BLaER1 treated with 17β-estradiol and CSF1 and Interleukin-3, amounts not matched to agents 10 nM and 100 nM (cell line): ENCODE data around the gene L3MBTL1.

Experiments used
- H3K27ac ChIP-seq, 11 experiments: shearing (Covaris generic); formaldehyde crosslinking; 2 replicates each; pipeline ENCODE4 v1.8.1; 2022
- H3K27me3 ChIP-seq, 11 experiments: shearing (Covaris generic); formaldehyde crosslinking; 2 replicates each; pipeline ENCODE4 v1.8.1; 2022
- H3K36me3 ChIP-seq, 11 experiments: shearing (Covaris generic); formaldehyde crosslinking; 2 replicates each; pipeline ENCODE4 v1.8.1; 2022
- H3K4me1 ChIP-seq, 10 experiments: shearing (Covaris generic); formaldehyde crosslinking; 2 replicates each; pipeline ENCODE4 v1.8.1; 2022
- H3K4me2 ChIP-seq, 11 experiments: shearing (Covaris generic); formaldehyde crosslinking; 2 replicates each; pipeline ENCODE4 v1.8.1; 2022
- H3K4me3 ChIP-seq, 10 experiments: shearing (Covaris generic); formaldehyde crosslinking; 2 replicates each; pipeline ENCODE4 v1.8.1; 2022
- H3K9ac ChIP-seq, 11 experiments: shearing (Covaris generic); formaldehyde crosslinking; 2 replicates each; pipeline ENCODE4 v1.8.1; 2022
- H3K9me3 ChIP-seq, 11 experiments: shearing (Covaris generic); formaldehyde crosslinking; replicated peaks in 1 of 11; 2 replicates each; pipeline ENCODE4 v1.8.1; 2022
- H4K20me1 ChIP-seq, 11 experiments: shearing (Covaris generic); formaldehyde crosslinking; 2 replicates each; pipeline ENCODE4 v1.8.1; 2022
- Cebpa-rat ChIP-seq, 11 experiments: shearing (Covaris generic); IDR thresholded peaks; 2 replicates each; pipeline ENCODE4 v1.8.1; 2022

Gene L3MBTL1

DNA sequence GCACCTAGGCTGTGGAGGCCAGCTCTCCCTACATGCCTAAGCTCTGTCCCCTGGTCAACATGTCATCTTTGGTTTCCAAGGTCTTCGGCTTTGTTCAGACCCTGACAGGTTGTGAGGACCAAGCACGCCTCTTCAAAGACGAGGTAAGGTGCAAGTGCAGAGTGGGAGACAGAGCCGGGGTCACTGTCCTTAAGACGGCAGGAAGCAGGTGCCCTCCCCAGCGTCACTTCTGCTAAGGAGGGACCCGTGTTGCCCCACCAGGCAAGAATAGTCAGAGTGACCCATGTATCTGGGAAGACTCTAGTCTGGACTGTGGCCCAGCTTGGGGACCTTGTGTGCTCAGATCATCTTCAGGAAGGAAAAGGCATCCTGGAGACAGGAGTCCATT, 33.2 kb downstream of the L3MBTL1 start:
- Histone ChIP-seq H3K27ac (no peak overlapping the region), H3K27me3 (no peaks in the 10 kb centered on the region), H3K9me3 (no peaks in the 10 kb centered on the region), H4K20me1 (no peaks in the 10 kb centered on the region), H3K4me2 (no peak overlapping the region), H3K36me3 (peaks cover 0 to 25% (median 5%) of the 10 kb centered on the region in 11 experiments; a peak in 7 of 22 replicates), H3K9ac (no peak overlapping the region), H3K4me1 (peaks cover 0 to 9% (median 3%) of the 10 kb centered on the region in 10 experiments; a peak in 6 of 20 replicates), H3K4me3 (no peak overlapping the region)
- no peak for TF ChIP-seq Cebpa-rat (IDR thresholded peaks at IDR 0.05)

- H3K27ac ChIP-seq, result no peak overlapping the region
- H3K4me2 ChIP-seq, result no peak overlapping the region
- 0 out of 22 replicates have a peak, but pooled peaks cover 0 to 2% (median 0%) of the 10 kb centered on the region in 11 experiments for H3K9me3 ChIP-seq
- peaks cover 0 to 9% (median 3%) of the 10 kb centered on the region in 10 experiments; a peak in 6 of 20 replicates for H3K4me1 ChIP-seq
- no peak for TF ChIP-seq Cebpa-rat (IDR thresholded peaks at IDR 0.05)
- H3K27me3 ChIP-seq, result no peaks in the 10 kb centered on the region
- no peak overlapping the region for H3K4me3 ChIP-seq
- H3K36me3 ChIP-seq, result peaks cover 0 to 20% (median 4%) of the 10 kb centered on the region in 11 experiments; a peak in 6 of 22 replicates
- H3K9ac ChIP-seq, result no peak overlapping the region
- H4K20me1 ChIP-seq, result no peaks in the 10 kb centered on the region
Measured at GRCh38 chr20:43541214-43541613, 33.7 kb downstream of the L3MBTL1 start.

GRCh38 chr20:43542161-43542560, 34.7 kb downstream of the L3MBTL1 start:
- TF ChIP-seq Cebpa-rat (IDR thresholded peaks at IDR 0.05), result no peak
- Histone ChIP-seq H4K20me1 (no peaks in the 10 kb centered on the region), H3K27ac (no peak overlapping the region), H3K9me3 (peaks cover 0 to 11% (median 0%) of the 10 kb centered on the region in 11 experiments; a peak in 1 of 22 replicates), H3K4me2 (no peak overlapping the region), H3K4me3 (no peak overlapping the region), H3K9ac (no peak overlapping the region), H3K36me3 (peaks cover 0 to 15% (median 4%) of the 10 kb centered on the region in 11 experiments; a peak in 5 of 22 replicates), H3K4me1 (peaks cover 0 to 9% (median 3%) of the 10 kb centered on the region in 10 experiments; a peak in 6 of 20 replicates), H3K27me3 (no peaks in the 10 kb centered on the region)

DNA sequence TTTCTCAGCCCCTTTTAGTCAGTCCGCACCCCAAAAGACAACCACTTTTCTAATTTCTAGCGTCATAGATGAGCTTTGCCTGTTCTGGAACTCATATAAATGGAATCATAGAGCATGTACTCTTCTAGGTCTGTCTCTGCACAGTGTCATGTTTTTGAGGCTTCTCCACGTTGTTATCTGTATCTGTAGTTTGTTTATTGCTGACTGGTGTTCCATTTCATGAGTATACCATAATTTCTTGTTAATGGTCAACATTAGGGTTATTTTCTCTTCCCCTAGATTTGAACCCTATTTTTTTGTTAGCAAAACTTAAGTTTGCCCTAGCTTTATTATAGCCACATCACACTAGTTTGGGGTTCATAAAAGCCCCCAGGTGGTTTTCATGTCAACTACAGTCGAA, 35.2 kb downstream of the L3MBTL1 start:
- H3K9me3 ChIP-seq, result peaks cover 0 to 11% (median 0%) of the 10 kb centered on the region in 11 experiments; a peak in 2 of 22 replicates
- no peak overlapping the region for H3K27ac ChIP-seq
- H3K27me3 ChIP-seq, result no peaks in the 10 kb centered on the region
- no peak for TF ChIP-seq Cebpa-rat (IDR thresholded peaks at IDR 0.05)
- peaks cover 0 to 6% (median under 1%) of the 10 kb centered on the region in 10 experiments; a peak in 6 of 20 replicates for H3K4me1 ChIP-seq
- no peak overlapping the region for H3K9ac ChIP-seq
- H3K36me3 ChIP-seq, result peaks cover 0 to 15% (median 4%) of the 10 kb centered on the region in 11 experiments; a peak in 4 of 22 replicates
- no peak overlapping the region for H3K4me2 ChIP-seq
- no peaks in the 10 kb centered on the region for H4K20me1 ChIP-seq
- H3K4me3 ChIP-seq, result no peak overlapping the region

GRCh38 chr20:43543138-43543537, 35.6 kb downstream of the L3MBTL1 start:
- H3K27ac ChIP-seq, result no peak overlapping the region
- TF ChIP-seq Cebpa-rat (IDR thresholded peaks at IDR 0.05), result no peak
- H3K4me3 ChIP-seq, result no peak overlapping the region
- H3K36me3 ChIP-seq, result peaks cover 0 to 15% (median 4%) of the 10 kb centered on the region in 11 experiments; a peak in 4 of 22 replicates
- no peak overlapping the region for H3K9ac ChIP-seq
- H3K9me3 ChIP-seq, result peaks cover 0 to 11% (median 0%) of the 10 kb centered on the region in 11 experiments; a peak in 2 of 22 replicates
- H3K4me1 ChIP-seq, result peaks cover 0 to under 1% (median 0%) of the 10 kb centered on the region in 10 experiments; a peak in 2 of 20 replicates
- H3K27me3 ChIP-seq, result no peaks in the 10 kb centered on the region
- no peaks in the 10 kb centered on the region for H4K20me1 ChIP-seq
- H3K4me2 ChIP-seq, result no peak overlapping the region

GRCh38 chr20:43544501-43544900, 37.0 kb downstream of the L3MBTL1 start:
- Histone ChIP-seq H3K9ac (no peak overlapping the region), H4K20me1 (no peaks in the 10 kb centered on the region), H3K27me3 (no peaks in the 10 kb centered on the region), H3K9me3 (peaks cover 0 to 11% (median 0%) of the 10 kb centered on the region in 11 experiments; a peak in 2 of 22 replicates), H3K4me2 (no peak overlapping the region), H3K4me3 (no peak overlapping the region), H3K36me3 (peaks cover 0 to 15% (median 4%) of the 10 kb centered on the region in 11 experiments; a peak in 4 of 22 replicates), H3K27ac (no peak overlapping the region), H3K4me1 (0 out of 20 replicates have a peak, but pooled peaks cover 0 to under 1% (median 0%) of the 10 kb centered on the region in 10 experiments)
- TF ChIP-seq Cebpa-rat (IDR thresholded peaks at IDR 0.05), result no peak

GRCh38 chr20:43545837-43546578, 38.5 kb downstream of the L3MBTL1 start:
- peaks cover 0 to 11% (median 0%) of the 10 kb centered on the region in 11 experiments; a peak in 2 of 22 replicates for H3K9me3 ChIP-seq
- no peak overlapping the region for H3K27ac ChIP-seq
- H3K27me3 ChIP-seq, result no peaks in the 10 kb centered on the region
- no peak for TF ChIP-seq Cebpa-rat (IDR thresholded peaks at IDR 0.05)
- no peaks in the 10 kb centered on the region for H4K20me1 ChIP-seq
- H3K4me1 ChIP-seq, result 0 out of 20 replicates have a peak, but pooled peaks cover 0 to 6% (median 0%) of the 10 kb centered on the region in 10 experiments
- no peak overlapping the region for H3K4me2 ChIP-seq
- no peak overlapping the region for H3K9ac ChIP-seq
- H3K4me3 ChIP-seq, result no peak overlapping the region
- peaks cover 0 to 6% (median 0%) of the 10 kb centered on the region in 11 experiments; a peak in 3 of 22 replicates for H3K36me3 ChIP-seq

GRCh38 chr20:43548273-43548880, 40.9 kb downstream of the L3MBTL1 start:
- no peak for TF ChIP-seq Cebpa-rat (IDR thresholded peaks at IDR 0.05)
- H3K27me3 ChIP-seq, result no peaks in the 10 kb centered on the region
- H3K4me2 ChIP-seq, result no peak overlapping the region
- H3K36me3 ChIP-seq, result peaks cover 0 to 6% (median 0%) of the 10 kb centered on the region in 11 experiments; a peak in 1 of 22 replicates
- H3K4me1 ChIP-seq, result 0 out of 20 replicates have a peak, but pooled peaks cover 0 to 6% (median 0%) of the 10 kb centered on the region in 10 experiments
- no peak overlapping the region for H3K27ac ChIP-seq
- no peak overlapping the region for H3K4me3 ChIP-seq
- no peaks in the 10 kb centered on the region for H4K20me1 ChIP-seq
- H3K9me3 ChIP-seq, result peaks cover 0 to 11% (median 0%) of the 10 kb centered on the region in 11 experiments; a peak in 2 of 22 replicates
- no peak overlapping the region for H3K9ac ChIP-seq
